ENCODE data around the gene FRMD3. TPM values are rescaled to one million over a fixed set of nuclear protein-coding genes. Genes with fewer than 3 reads are reported as not detected.

Gene FRMD3
- total RNA-seq, 2 experiments from 2014 or later: 0.12 TPM; not detected in 1

DNA sequence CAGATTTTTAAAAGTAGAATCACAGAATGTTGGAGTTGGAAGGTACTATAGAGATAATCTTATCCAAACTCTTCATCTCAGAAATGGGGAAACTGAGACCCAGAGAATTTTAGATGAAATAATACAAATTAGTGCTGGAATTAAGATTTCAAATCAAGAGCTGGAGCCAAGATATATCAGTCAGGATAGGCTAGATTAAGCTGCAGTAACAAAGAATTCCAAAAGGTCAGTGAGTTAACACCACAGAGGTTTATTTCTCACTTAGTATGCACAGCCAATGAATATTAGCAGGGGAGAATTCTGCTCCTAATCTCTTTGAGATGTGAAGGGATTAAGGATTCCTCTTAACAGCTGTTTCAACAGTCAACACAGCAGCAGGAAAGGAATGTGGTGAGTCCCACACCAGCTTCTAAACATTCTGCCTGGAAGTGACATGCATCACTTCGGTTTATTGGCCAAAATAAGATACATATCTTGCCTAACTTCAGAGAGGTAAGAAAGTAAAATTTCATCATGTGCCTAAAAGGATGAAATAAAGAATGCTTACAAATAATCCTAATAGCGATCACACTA, 136.8 kb downstream of the FRMD3 start:
- H3K4me3 Mint-ChIP-seq: no peak overlapping the region
- H3K4me1 Mint-ChIP-seq (ENCODE audit: low read depth): no peaks in the 10 kb centered on the region
- no peaks in the 10 kb centered on the region for H3K9me3 Mint-ChIP-seq
- no peak for DNase-seq
- intact Hi-C loops (cut with micrococcal nuclease): no loop called here
- no peaks in the 10 kb centered on the region for H3K27me3 Mint-ChIP-seq (ENCODE audit: low read depth)
- no peaks in the 10 kb centered on the region for H3K36me3 Mint-ChIP-seq (ENCODE audit: low read depth)
- CTCF ChIA-PET: no interaction called here
- no peak overlapping the region for H3K27ac Mint-ChIP-seq

DNA sequence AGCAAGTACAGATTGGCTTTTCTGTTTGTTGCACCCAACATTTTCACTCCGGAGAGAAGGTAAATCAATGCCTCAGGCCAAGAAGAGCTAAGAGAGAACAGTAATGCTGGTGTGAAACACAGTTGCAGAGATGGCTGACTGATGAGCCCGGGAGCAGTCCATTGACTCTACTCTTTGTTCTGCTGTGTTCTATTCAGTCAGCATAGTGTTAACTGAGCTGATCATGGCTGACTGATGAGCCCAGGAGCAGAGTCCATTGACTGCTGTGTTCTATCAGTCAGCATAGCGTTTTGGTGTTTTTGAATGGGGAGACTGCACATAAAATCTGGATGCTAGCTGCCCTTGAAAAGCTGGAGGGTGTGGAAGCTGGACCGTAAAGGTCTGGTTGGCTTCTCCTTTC, 141.4 kb downstream of the FRMD3 start:
- intact Hi-C loops (cut with micrococcal nuclease): no loop called here
- CTCF ChIA-PET: no interaction called here
- H3K27me3 Mint-ChIP-seq (ENCODE audit: low read depth): no peaks in the 10 kb centered on the region
- DNase-seq: no peak
- H3K36me3 Mint-ChIP-seq (ENCODE audit: low read depth): no peaks in the 10 kb centered on the region
- H3K27ac Mint-ChIP-seq: no peak overlapping the region
- no peaks in the 10 kb centered on the region for H3K4me1 Mint-ChIP-seq (ENCODE audit: low read depth)
- H3K9me3 Mint-ChIP-seq: no peaks in the 10 kb centered on the region
- no peak overlapping the region for H3K4me3 Mint-ChIP-seq

DNA sequence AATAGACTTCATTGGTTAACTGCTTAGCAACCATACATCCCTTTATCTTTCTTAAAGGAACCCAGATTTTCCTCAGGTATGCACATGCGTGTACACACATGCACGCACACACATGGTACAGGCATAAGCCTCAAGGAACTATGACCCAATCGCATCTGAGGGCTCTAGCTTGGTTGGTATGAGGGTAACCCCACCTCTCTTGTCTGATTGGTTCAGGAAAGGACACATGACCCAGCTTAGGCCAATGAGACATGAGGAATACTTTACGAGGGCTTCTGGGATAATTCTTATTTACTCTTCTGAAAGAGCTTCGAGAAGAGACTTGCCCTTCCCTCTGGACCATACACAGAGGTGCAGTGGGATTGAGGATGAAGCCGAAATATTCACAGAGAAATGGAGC, 141.9 kb downstream of the FRMD3 start:
- H3K4me1 Mint-ChIP-seq (ENCODE audit: low read depth): no peaks in the 10 kb centered on the region
- H3K27me3 Mint-ChIP-seq (ENCODE audit: low read depth): no peaks in the 10 kb centered on the region
- no peak for DNase-seq
- H3K36me3 Mint-ChIP-seq (ENCODE audit: low read depth): no peaks in the 10 kb centered on the region
- CTCF ChIA-PET: interaction anchor here (0.6 kb wide), 1 partner anchor 195 kb away, joined by 4 read pairs; no protein-coding TSS in a partner anchor
- intact Hi-C loops (cut with micrococcal nuclease): no loop called here
- H3K9me3 Mint-ChIP-seq: no peaks in the 10 kb centered on the region
- no peak overlapping the region for H3K27ac Mint-ChIP-seq
- H3K4me3 Mint-ChIP-seq: no peak overlapping the region

GRCh38 chr9:83392228-83392627, 146.0 kb downstream of the FRMD3 start:
- no peak overlapping the region for H3K27ac Mint-ChIP-seq
- intact Hi-C loops (cut with micrococcal nuclease): no loop called here
- H3K4me1 Mint-ChIP-seq (ENCODE audit: low read depth): no peaks in the 10 kb centered on the region
- H3K27me3 Mint-ChIP-seq (ENCODE audit: low read depth): no peaks in the 10 kb centered on the region
- CTCF ChIA-PET: no interaction called here
- DNase-seq: no peak
- no peaks in the 10 kb centered on the region for H3K9me3 Mint-ChIP-seq
- H3K4me3 Mint-ChIP-seq: no peak overlapping the region
- no peaks in the 10 kb centered on the region for H3K36me3 Mint-ChIP-seq (ENCODE audit: low read depth)

GRCh38 chr9:83388346-83388745, 149.9 kb downstream of the FRMD3 start:
- no peak overlapping the region for H3K4me3 Mint-ChIP-seq
- H3K4me1 Mint-ChIP-seq (ENCODE audit: low read depth): no peaks in the 10 kb centered on the region
- no peak overlapping the region for H3K27ac Mint-ChIP-seq
- DNase-seq: no peak
- CTCF ChIA-PET: interaction anchor here (0.6 kb wide), 1 partner anchor 58 kb away, joined by 6 read pairs; no protein-coding TSS in a partner anchor
- H3K9me3 Mint-ChIP-seq: peaks cover 6% of the 10 kb centered on the region
- intact Hi-C loops (cut with micrococcal nuclease): no loop called here
- no peaks in the 10 kb centered on the region for H3K27me3 Mint-ChIP-seq (ENCODE audit: low read depth)
- H3K36me3 Mint-ChIP-seq (ENCODE audit: low read depth): peaks cover 5% of the 10 kb centered on the region

GRCh38 chr9:83387401-83388185, 150.6 kb downstream of the FRMD3 start:
- H3K27ac Mint-ChIP-seq: no peak overlapping the region
- no peak for DNase-seq
- H3K4me1 Mint-ChIP-seq (ENCODE audit: low read depth): no peaks in the 10 kb centered on the region
- H3K36me3 Mint-ChIP-seq (ENCODE audit: low read depth): peaks cover 7% of the 10 kb centered on the region
- H3K4me3 Mint-ChIP-seq: no peak overlapping the region
- CTCF ChIA-PET: no interaction called here
- H3K27me3 Mint-ChIP-seq (ENCODE audit: low read depth): no peaks in the 10 kb centered on the region
- H3K9me3 Mint-ChIP-seq: peaks cover 10% of the 10 kb centered on the region
- intact Hi-C loops (cut with micrococcal nuclease): no loop called here

DNA sequence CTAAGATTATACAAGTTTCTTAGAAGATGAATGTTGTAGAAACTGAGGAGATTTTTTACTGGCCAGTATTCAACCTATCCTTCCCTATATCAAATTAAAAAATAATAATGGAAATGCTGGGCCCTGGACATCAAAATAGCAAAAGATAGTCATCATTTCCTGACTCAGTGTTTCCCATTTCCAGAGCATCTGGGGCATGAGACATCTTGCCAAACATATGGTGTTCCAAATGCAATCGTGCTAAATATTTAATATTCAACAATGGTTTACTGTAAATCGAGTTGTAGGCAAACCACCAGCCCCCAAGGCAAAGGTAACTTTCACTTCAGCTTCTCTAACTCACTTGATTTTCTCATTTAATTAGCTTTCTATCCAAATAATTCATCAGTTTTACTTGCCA, 152.9 kb downstream of the FRMD3 start:
- H3K27ac Mint-ChIP-seq: no peak overlapping the region
- peaks cover 9% of the 10 kb centered on the region for H3K36me3 Mint-ChIP-seq (ENCODE audit: low read depth)
- intact Hi-C loops (cut with micrococcal nuclease): no loop called here
- no peak overlapping the region for H3K4me3 Mint-ChIP-seq
- no peak for DNase-seq
- peaks cover 11% of the 10 kb centered on the region for H3K9me3 Mint-ChIP-seq
- no peaks in the 10 kb centered on the region for H3K4me1 Mint-ChIP-seq (ENCODE audit: low read depth)
- CTCF ChIA-PET: interaction anchor here (0.6 to 0.8 kb wide), 2 partner anchors 365 to 929 kb away, joined by 3 to 4 read pairs; no protein-coding TSS in a partner anchor
- no peaks in the 10 kb centered on the region for H3K27me3 Mint-ChIP-seq (ENCODE audit: low read depth)

GRCh38 chr9:83384214-83384613, 154.0 kb downstream of the FRMD3 start:
- Mint-ChIP-seq H3K9me3 (peaks cover 14% of the 10 kb centered on the region), H3K4me1 (ENCODE audit: low read depth) (no peaks in the 10 kb centered on the region), H3K27me3 (ENCODE audit: low read depth) (no peaks in the 10 kb centered on the region), H3K36me3 (ENCODE audit: low read depth) (peaks cover 9% of the 10 kb centered on the region), H3K4me3 (no peak overlapping the region), H3K27ac (no peak overlapping the region)
- DNase-seq: no peak
- intact Hi-C loops (cut with micrococcal nuclease): no loop called here
- CTCF ChIA-PET: no interaction called here

DNA sequence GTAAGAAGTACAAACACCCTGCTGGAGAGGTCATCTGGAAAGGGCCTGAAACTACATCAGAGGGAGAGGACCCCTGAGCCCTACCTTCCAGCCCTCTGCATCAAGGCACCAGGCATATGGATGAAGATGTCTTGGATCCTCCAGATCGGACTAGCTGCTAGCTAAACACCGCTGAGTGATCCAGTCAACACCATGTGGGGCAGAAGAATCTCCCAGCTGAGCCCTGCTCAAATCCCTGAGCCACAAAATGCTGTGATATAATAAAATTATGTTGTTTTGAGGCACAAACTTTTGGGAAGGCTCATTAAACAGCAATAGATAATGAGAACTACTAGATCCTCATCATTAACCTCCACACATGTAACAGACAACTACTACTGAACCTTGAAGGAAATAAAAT, 155.2 kb downstream of the FRMD3 start:
- CTCF ChIA-PET: interaction anchor here (1.3 kb wide), 1 partner anchor 8 kb away, joined by 3 read pairs; no protein-coding TSS in a partner anchor
- DNase-seq: no peak
- peaks cover 14% of the 10 kb centered on the region for H3K9me3 Mint-ChIP-seq
- no peaks in the 10 kb centered on the region for H3K4me1 Mint-ChIP-seq (ENCODE audit: low read depth)
- peaks cover 9% of the 10 kb centered on the region for H3K36me3 Mint-ChIP-seq (ENCODE audit: low read depth)
- no peaks in the 10 kb centered on the region for H3K27me3 Mint-ChIP-seq (ENCODE audit: low read depth)
- H3K4me3 Mint-ChIP-seq: no peak overlapping the region
- intact Hi-C loops (cut with micrococcal nuclease): no loop called here
- H3K27ac Mint-ChIP-seq: no peak overlapping the region

- Mint-ChIP-seq H3K27me3 (ENCODE audit: low read depth) (no peaks in the 10 kb centered on the region), H3K4me3 (no peak overlapping the region), H3K9me3 (peaks cover 14% of the 10 kb centered on the region), H3K4me1 (ENCODE audit: low read depth) (no peaks in the 10 kb centered on the region), H3K27ac (no peak overlapping the region), H3K36me3 (ENCODE audit: low read depth) (peaks cover 9% of the 10 kb centered on the region)
- CTCF ChIA-PET: interaction anchor here (1.3 kb wide), 1 partner anchor 8 kb away, joined by 3 read pairs; no protein-coding TSS in a partner anchor
- intact Hi-C loops (cut with micrococcal nuclease): no loop called here
- DNase-seq: no peak
Measured at GRCh38 chr9:83382421-83382820, 155.8 kb downstream of the FRMD3 start.

GRCh38 chr9:83379045-83379444, 159.2 kb downstream of the FRMD3 start:
- intact Hi-C loops (cut with micrococcal nuclease): no loop called here
- no peak overlapping the region for H3K27ac Mint-ChIP-seq

GRCh38 chr9:83372957-83373356, 165.2 kb downstream of the FRMD3 start:
- no peaks in the 10 kb centered on the region for H3K9me3 Mint-ChIP-seq
- CTCF ChIA-PET: interaction anchor here (0.7 kb wide), 1 partner anchor 47 kb away, joined by 3 read pairs; no protein-coding TSS in a partner anchor
- no peak for DNase-seq
- no peak overlapping the region for H3K27ac Mint-ChIP-seq
- H3K4me1 Mint-ChIP-seq (ENCODE audit: low read depth): no peaks in the 10 kb centered on the region
- H3K4me3 Mint-ChIP-seq: no peak overlapping the region
- intact Hi-C loops (cut with micrococcal nuclease): no loop called here
- H3K36me3 Mint-ChIP-seq (ENCODE audit: low read depth): no peaks in the 10 kb centered on the region
- H3K27me3 Mint-ChIP-seq (ENCODE audit: low read depth): no peaks in the 10 kb centered on the region

More at GRCh38 chr9:83379045-83379444, 159.2 kb downstream of the FRMD3 start:
- no peaks in the 10 kb centered on the region for H3K27me3 Mint-ChIP-seq (ENCODE audit: low read depth)
- no peak for DNase-seq
- H3K4me1 Mint-ChIP-seq (ENCODE audit: low read depth): no peaks in the 10 kb centered on the region
- CTCF ChIA-PET: no interaction called here
- peaks cover 14% of the 10 kb centered on the region for H3K9me3 Mint-ChIP-seq
- H3K4me3 Mint-ChIP-seq: no peak overlapping the region
- peaks cover 9% of the 10 kb centered on the region for H3K36me3 Mint-ChIP-seq (ENCODE audit: low read depth)

DNA sequence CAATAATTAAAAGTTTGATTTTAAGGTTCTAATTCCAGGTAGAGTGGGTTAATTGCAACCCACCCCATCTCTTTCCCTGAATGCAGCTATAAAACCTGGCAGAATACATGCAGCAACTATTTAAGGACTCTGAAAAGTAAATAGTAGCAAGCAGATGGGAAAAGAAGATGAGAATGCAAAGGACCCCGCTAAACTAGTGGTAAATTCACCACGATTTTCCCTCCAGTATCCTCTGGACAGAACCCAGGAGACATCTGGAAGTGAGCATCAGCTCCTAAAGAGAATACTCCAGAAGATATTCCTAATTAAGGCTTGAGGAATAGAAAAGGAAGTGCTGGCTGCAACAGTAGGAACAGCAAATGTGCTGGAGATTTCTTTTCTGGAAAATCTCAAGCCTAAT, 170.9 kb downstream of the FRMD3 start:
- Mint-ChIP-seq H3K4me3 (no peak overlapping the region), H3K27me3 (ENCODE audit: low read depth) (no peaks in the 10 kb centered on the region), H3K4me1 (ENCODE audit: low read depth) (no peaks in the 10 kb centered on the region), H3K9me3 (no peaks in the 10 kb centered on the region), H3K36me3 (ENCODE audit: low read depth) (no peaks in the 10 kb centered on the region), H3K27ac (no peak overlapping the region)
- CTCF ChIA-PET: no interaction called here
- no peak for DNase-seq
- intact Hi-C loops (cut with micrococcal nuclease): no loop called here

Measured in activated naive CD4-positive, alpha-beta T cell treated with anti-CD3 and anti-CD28 coated beads for 36 hours (primary cell).